ENCODE data around the gene JADE2.
"Not testable (repeated sequence)": the region's sequence is repeated elsewhere in the genome, so short reads cannot be mapped to it uniquely, and the experiment has no call there.

JADE2 gene

DNA sequence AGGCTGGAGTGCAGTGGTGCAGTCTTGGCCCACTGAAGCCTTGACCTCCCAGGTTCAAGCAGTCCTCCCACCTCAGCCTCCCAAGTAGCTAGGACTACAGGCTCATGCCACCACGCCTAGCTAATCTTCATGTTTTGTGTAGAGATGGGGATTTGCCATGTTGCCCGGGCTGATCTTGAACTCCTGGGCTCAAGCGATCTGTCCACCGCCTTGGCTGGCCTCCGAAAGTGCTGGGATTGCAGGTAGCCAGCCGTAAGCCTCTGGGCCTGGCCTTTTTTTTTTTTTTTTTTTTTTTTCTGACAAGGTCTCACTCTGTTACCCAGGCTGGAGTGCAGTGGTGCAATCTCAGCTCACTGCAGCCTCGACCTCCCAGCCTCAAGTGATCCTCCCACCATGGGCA, 27.2 kb downstream of the JADE2 start:
- not testable (repeated sequence) for DNase-seq

- DNase-seq: no peak
Observed at GRCh38 chr5:134553821-134554267, 28.4 kb downstream of the JADE2 start.

GRCh38 chr5:134554319-134555222, 29.1 kb downstream of the JADE2 start:
- peak; percentile 48 for DNase-seq

GRCh38 chr5:134555223-134555889, 29.9 kb downstream of the JADE2 start:
- DNase-seq: no peak

GRCh38 chr5:134555890-134556311, 30.4 kb downstream of the JADE2 start:
- peak; percentile 35 for DNase-seq

- DNase-seq: not testable (repeated sequence)
Observed at GRCh38 chr5:134556588-134556987, 31.1 kb downstream of the JADE2 start.

DNA sequence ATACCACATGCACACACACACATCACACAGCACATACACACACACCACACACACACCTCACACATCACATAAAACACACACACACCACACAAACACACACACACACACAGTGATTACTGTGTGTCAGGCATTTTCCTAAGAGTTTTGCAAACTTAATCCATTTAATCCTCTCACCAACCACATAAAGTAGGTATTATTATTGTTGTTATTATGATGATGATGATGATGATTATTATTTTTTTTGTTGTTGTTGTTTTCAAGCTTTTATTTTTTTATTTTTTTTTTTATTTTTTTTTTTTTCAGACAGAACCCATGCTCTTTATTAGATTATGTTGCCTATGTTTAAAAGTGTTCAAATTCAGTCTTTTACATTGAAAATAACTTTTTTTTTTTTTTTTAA, 31.5 kb downstream of the JADE2 start:
- no peak for DNase-seq

DNA sequence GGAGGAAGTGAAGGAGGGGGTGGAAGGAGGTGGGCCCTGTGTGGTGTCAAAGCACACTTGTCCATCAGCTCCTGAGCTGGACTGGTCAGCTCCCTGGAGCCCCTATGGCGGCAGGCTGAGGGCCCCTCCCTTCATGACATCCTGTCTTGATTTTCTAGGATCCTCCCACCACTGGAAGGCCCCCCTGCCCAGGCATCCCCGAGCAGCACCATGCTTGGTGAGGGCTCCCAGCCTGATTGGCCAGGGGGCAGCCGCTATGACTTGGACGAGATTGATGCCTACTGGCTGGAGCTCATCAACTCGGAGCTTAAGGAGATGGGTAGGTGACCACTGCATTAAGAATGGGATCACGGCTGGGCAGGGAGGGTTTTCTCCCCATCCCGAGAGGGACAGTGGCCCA, 34.2 kb downstream of the JADE2 start:
- DNase-seq: no peak

- no peak for DNase-seq
Observed at GRCh38 chr5:134560698-134561097, 35.2 kb downstream of the JADE2 start.

DNA sequence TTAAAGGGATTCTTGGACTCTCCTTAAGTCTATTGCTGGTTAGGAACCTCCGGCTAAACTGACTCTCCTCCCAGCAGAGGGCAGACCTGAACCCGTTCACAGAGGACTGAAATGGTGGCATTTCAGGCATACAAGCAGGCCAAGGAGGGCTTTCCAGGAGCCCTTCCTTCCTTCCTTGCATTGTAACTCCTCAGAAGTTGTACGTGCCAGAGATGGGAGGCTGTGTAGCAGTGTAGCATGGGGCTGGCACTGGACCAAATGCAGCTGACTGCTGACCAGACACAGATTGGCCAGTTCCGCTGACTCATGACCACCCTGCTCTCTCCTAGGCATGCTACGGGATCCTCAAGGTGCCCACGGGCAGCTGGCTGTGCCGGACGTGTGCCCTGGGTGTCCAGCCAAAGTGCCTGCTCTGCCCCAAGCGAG, 36.4 kb downstream of the JADE2 start:
- DNase-seq: no peak

- DNase-seq: no peak
Observed at GRCh38 chr5:134563221-134563620, 37.8 kb downstream of the JADE2 start.

DNA sequence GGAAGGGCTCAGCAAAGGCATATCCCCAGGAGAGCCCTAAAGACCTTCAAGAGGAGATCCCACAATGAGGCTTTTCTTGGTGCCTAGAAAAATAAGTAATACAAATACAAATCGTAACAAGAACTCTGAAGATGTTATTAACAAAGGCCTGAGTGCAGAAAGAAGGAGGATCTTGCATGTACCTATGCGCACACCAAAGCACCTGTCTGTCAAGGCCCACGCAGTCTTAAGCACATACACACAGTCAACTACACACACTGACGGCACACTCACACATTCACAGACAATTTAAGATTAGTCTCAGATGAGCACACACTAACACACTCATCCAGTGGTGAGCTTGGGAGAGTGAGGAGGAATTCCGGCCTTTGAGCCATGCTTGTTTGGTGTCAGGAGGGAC, 38.5 kb downstream of the JADE2 start:
- no peak for DNase-seq

DNA sequence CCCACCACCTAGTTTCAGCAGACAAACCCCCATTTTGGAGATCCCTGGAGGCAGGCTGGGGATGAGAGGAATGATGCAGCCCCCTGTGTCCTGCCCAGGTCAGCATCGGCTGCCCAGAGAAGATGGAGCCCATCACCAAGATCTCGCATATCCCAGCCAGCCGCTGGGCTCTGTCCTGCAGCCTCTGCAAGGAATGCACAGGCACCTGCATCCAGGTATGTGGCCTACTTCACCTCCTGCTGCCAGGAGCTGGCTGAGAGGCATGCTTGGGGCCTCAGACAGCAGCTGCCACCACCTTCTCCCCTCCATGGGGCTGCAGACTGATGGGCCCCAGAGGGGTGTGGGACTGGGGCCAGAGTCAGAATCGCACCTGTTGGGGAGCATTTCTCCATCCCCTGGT, 38.9 kb downstream of the JADE2 start:
- no peak for DNase-seq

- DNase-seq: no peak
Observed at GRCh38 chr5:134565791-134566740, 40.6 kb downstream of the JADE2 start.

GRCh38 chr5:134566741-134567221, 41.3 kb downstream of the JADE2 start:
- DNase-seq: no peak

DNA sequence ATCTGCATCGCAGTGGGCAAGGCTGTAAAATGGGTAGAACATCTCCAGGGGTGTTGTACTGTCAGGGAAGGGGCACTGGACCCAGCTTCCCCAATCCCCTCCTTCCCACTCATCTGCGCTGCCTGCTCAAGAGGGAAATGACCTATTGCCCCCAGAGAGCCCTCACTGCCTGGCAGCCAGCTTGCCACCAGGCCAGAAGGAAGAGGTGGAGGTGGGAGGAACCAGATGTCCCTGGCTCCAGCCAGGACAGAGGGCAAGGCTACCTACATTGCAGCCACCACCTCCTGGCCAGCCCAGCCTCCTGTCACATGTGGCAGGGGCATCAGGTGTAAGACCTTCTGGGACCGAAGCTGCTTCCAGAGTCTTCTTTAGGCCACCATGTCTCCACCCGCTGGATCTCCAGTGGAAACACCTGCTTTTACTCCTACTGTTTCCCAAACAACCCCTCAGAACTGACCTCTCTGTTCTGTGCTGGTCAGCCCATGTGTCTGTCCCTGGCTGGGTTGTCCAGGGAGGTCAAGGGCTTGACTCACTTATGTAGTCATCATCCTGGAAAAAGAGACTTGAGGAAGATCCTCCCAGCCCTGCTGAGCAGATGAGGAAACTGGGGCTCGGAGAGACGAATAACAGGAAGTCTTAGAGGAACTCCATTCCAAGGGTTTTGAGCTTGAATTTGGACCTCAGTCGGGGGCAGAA, 42.3 kb downstream of the JADE2 start:
- DNase-seq: no peak

DNA sequence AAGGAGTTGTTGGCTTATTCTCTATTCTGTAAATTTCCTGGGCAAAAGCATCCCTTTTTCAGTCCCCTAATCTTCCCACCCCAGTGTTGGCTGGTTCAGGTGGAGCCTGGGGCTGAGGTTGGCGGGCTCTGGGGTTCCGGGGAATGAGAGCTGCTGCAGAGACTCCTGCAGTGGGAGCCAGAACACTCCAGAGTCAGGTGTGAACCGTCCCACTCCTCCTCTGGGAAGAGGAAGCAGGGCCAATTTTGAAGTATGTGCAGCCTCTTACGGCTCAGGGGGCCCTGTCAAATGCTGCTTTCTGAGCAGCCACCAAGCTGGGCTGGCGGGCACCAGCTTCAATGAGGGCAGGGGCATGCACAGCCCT, 42.8 kb downstream of the JADE2 start:
- no peak for DNase-seq

- DNase-seq: no peak
Observed at GRCh38 chr5:134568761-134569695, 43.6 kb downstream of the JADE2 start.

DNA sequence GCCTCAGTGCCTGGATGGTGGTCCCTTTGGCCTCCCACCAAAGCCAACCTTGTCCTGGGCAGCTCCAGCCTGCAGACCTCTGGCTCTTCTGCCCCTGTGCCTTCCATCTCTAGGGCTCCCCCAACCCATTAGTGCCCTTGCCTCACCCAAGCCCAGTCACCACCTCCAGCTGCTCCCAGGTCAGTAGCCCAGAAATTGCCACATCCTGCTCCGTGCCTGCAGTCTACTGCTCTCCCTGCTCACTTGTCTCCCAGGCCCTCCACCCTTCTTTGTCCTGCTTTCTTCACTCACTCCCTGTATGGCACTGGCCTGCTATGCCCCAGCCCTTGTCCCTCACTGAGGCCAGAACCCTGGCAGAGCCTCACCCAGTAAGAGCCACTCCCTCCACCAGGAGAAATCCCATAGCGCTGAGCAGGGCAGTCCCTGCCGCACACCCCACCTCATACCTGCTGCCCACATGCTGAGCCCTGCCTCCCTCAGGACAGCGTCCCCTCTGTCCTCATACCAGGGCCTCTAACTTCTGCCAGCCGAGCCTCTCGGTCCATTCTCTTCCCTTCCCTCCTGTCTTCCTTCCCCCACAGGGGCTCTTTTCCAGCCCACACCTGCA, 44.4 kb downstream of the JADE2 start:
- DNase-seq: no peak

GRCh38 chr5:134570365-134570758, 44.9 kb downstream of the JADE2 start:
- DNase-seq: no peak

- DNase-seq: no peak
Observed at GRCh38 chr5:134570886-134571285, 45.4 kb downstream of the JADE2 start.

Data from GF-D8 (cell line).